ENCODE measurements around the gene VDAC2.

DNA sequence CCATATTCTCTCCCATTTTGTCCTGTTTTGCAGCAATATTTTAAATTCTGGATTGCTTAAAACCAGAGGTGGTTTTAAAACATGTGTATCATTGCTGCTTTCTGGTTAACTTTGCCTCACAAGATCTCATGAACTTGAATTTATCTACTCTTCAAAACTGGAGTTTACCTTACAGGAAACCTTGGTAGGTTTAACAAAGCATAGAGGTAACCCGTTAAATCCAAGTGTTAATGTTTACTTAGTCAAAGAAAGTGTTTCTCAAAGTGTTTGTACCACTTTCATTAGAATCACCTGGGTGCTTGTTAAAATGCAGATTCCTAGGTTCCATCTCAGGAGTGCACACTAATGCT is 44.0 kb upstream of the VDAC2 start:
- TF ChIP-seq POLR2A (IDR thresholded peaks at IDR 0.05; ENCODE audit: low read depth, low read length) (no peak), POLR2AphosphoS5 (IDR thresholded peaks at IDR 0.05; ENCODE audit: low read depth, low read length) (no peak), TAF1 (IDR thresholded peaks at IDR 0.05; ENCODE audit: borderline replicate concordance, low read depth, low read length) (no peak)

Measured in GM12892 (cell line).